Measurements from ENCODE around the gene NLRP9.

Gene NLRP9

DNA sequence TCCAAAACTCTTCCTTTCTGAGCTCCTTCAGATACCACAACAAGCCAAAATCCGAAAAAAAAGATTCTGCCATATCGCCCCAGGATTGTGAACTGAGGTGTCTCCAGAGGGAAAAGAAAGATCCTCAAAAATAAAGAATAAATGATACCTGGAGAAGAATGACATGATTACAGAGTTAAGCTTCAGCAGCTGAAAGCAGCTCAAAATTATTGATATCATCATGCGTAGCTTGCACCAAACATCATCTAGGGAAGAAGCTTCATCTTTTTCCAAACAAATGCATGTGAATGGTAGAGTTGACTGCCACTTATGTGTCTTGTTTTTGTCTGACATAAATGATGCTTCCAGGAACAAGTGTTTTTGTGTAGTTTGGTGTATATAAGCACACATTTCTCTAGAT is at the start of gene NLRP9:
TSS of gene NLRP9 (minus strand) at position 101 of the 400 bp plus-strand sequence. CDS start at position 73, 28 bp downstream.
- H3K27ac ChIP-seq (ENCODE audit: low read depth, low read length) = no peak within 1 kb of the TSS
- no peak within 1 kb of the TSS for H3K4me3 ChIP-seq (ENCODE audit: insufficient read depth, low read length, poor library complexity, severe bottlenecking)
- H4K20me1 ChIP-seq (ENCODE audit: low read depth, low read length) = no peaks in the 10 kb centered on the region
- H3K79me2 ChIP-seq (ENCODE audit: insufficient read depth, low read length) = no peaks in the 10 kb centered on the region
- H3K27me3 ChIP-seq (ENCODE audit: low read length) = no peaks in the 10 kb centered on the region
- TF ChIP-seq, protein P1, sequence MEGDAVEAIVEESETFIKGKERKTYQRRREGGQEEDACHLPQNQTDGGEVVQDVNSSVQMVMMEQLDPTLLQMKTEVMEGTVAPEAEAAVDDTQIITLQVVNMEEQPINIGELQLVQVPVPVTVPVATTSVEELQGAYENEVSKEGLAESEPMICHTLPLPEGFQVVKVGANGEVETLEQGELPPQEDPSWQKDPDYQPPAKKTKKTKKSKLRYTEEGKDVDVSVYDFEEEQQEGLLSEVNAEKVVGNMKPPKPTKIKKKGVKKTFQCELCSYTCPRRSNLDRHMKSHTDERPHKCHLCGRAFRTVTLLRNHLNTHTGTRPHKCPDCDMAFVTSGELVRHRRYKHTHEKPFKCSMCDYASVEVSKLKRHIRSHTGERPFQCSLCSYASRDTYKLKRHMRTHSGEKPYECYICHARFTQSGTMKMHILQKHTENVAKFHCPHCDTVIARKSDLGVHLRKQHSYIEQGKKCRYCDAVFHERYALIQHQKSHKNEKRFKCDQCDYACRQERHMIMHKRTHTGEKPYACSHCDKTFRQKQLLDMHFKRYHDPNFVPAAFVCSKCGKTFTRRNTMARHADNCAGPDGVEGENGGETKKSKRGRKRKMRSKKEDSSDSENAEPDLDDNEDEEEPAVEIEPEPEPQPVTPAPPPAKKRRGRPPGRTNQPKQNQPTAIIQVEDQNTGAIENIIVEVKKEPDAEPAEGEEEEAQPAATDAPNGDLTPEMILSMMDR (IDR thresholded peaks at IDR 0.05; ENCODE audit: insufficient read depth, low read length, poor library complexity, severe bottlenecking) = no peak
- TF ChIP-seq EZH2phosphoT487 (conservative IDR thresholded peaks at IDR 0.05; ENCODE audit: low read length) = no peak
- H3K4me2 ChIP-seq (ENCODE audit: low read depth, low read length, poor library complexity, severe bottlenecking) = no peak within 1 kb of the TSS
- H3K36me3 ChIP-seq (ENCODE audit: low read length) = no peaks in the 10 kb centered on the region
- H3K9me3 ChIP-seq (ENCODE audit: insufficient read depth, low read length) = no peaks in the 10 kb centered on the region
- H3K9ac ChIP-seq (ENCODE audit: low read length) = no peak within 1 kb of the TSS
- H3F3A ChIP-seq (ENCODE audit: insufficient read depth) = no peaks in the 10 kb centered on the region
- H3K9me2 ChIP-seq (replicated peaks; ENCODE audit: insufficient read depth, low read length) = no peaks in the 10 kb centered on the region
- no peak within 1 kb of the TSS for H2AFZ ChIP-seq (ENCODE audit: low read depth, low read length, severe bottlenecking)

- Histone ChIP-seq H3K27ac (ENCODE audit: low read depth, low read length) (no peak overlapping the region), H3K9me3 (ENCODE audit: insufficient read depth, low read length) (no peaks in the 10 kb centered on the region), H3K4me2 (ENCODE audit: low read depth, low read length, poor library complexity, severe bottlenecking) (no peak overlapping the region), H4K20me1 (ENCODE audit: low read depth, low read length) (no peaks in the 10 kb centered on the region), H3K27me3 (ENCODE audit: low read length) (no peaks in the 10 kb centered on the region), H3F3A (ENCODE audit: insufficient read depth) (peaks cover 12% of the 10 kb centered on the region; the same call in 1 of the 2 replicates), H2AFZ (ENCODE audit: low read depth, low read length, severe bottlenecking) (no peak overlapping the region), H3K9ac (ENCODE audit: low read length) (no peak overlapping the region), H3K79me2 (ENCODE audit: insufficient read depth, low read length) (no peaks in the 10 kb centered on the region), H3K9me2 (replicated peaks; ENCODE audit: insufficient read depth, low read length) (no peaks in the 10 kb centered on the region), H3K4me3 (ENCODE audit: insufficient read depth, low read length, poor library complexity, severe bottlenecking) (no peak overlapping the region), H3K36me3 (ENCODE audit: low read length) (no peaks in the 10 kb centered on the region)
- TF ChIP-seq, protein P1 (IDR thresholded peaks at IDR 0.05; ENCODE audit: insufficient read depth, low read length, poor library complexity, severe bottlenecking) = no peak
- TF ChIP-seq EZH2phosphoT487 (conservative IDR thresholded peaks at IDR 0.05; ENCODE audit: low read length) = no peak
Observed at GRCh38 chr19:55781112-55781511, 42.9 kb upstream of the NLRP9 start.

DNA sequence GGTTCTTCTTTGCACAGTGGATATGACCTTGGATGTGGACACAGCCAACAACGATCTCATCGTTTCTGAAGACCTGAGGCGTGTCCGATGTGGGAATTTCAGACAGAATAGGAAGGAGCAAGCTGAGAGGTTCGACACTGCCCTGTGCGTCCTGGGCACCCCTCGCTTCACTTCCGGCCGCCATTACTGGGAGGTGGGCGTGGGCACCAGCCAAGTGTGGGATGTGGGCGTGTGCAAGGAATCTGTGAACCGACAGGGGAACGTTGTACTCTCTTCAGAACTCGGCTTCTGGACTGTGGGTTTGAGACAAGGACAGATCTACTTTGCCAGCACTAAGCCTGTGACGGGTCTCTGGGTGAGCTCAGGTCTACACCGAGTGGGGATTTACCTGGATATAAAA is 40.1 kb upstream of the NLRP9 start:
- H3K4me3 ChIP-seq (ENCODE audit: insufficient read depth, low read length, poor library complexity, severe bottlenecking) = no peak overlapping the region
- H3K9ac ChIP-seq (ENCODE audit: low read length) = no peak overlapping the region
- no peaks in the 10 kb centered on the region for H3K9me3 ChIP-seq (ENCODE audit: insufficient read depth, low read length)
- TF ChIP-seq, protein P1 (IDR thresholded peaks at IDR 0.05; ENCODE audit: insufficient read depth, low read length, poor library complexity, severe bottlenecking) = no peak
- no peak for TF ChIP-seq EZH2phosphoT487 (conservative IDR thresholded peaks at IDR 0.05; ENCODE audit: low read length)
- no peaks in the 10 kb centered on the region for H3K36me3 ChIP-seq (ENCODE audit: low read length)
- H4K20me1 ChIP-seq (ENCODE audit: low read depth, low read length) = no peaks in the 10 kb centered on the region
- H3F3A ChIP-seq (ENCODE audit: insufficient read depth) = peaks cover 12% of the 10 kb centered on the region; the same call in 1 of the 2 replicates
- H3K9me2 ChIP-seq (replicated peaks; ENCODE audit: insufficient read depth, low read length) = no peaks in the 10 kb centered on the region
- no peak overlapping the region for H3K27ac ChIP-seq (ENCODE audit: low read depth, low read length)
- no peak overlapping the region for H2AFZ ChIP-seq (ENCODE audit: low read depth, low read length, severe bottlenecking)
- H3K27me3 ChIP-seq (ENCODE audit: low read length) = no peaks in the 10 kb centered on the region
- no peaks in the 10 kb centered on the region for H3K79me2 ChIP-seq (ENCODE audit: insufficient read depth, low read length)
- no peak overlapping the region for H3K4me2 ChIP-seq (ENCODE audit: low read depth, low read length, poor library complexity, severe bottlenecking)
